ENCODE data around the gene IGSF5.

Gene IGSF5

GRCh38 chr21:39774227-39774626, 29.2 kb downstream of the IGSF5 start:
- no peak for DNase-seq
- TF ChIP-seq POLR2A (IDR thresholded peaks at IDR 0.05; ENCODE audit: low read length) (no peak), GATA1 (IDR thresholded peaks at IDR 0.05; ENCODE audit: low read depth, low read length) (no peak)

GRCh38 chr21:39775816-39776215, 30.8 kb downstream of the IGSF5 start:
- TF ChIP-seq GATA1 (IDR thresholded peaks at IDR 0.05; ENCODE audit: low read depth, low read length) = no peak
- TF ChIP-seq POLR2A (IDR thresholded peaks at IDR 0.05; ENCODE audit: low read length) = no peak
- no peak for DNase-seq

GRCh38 chr21:39776589-39776988, 31.6 kb downstream of the IGSF5 start:
- TF ChIP-seq POLR2A (IDR thresholded peaks at IDR 0.05; ENCODE audit: low read length) (no peak), GATA1 (IDR thresholded peaks at IDR 0.05; ENCODE audit: low read depth, low read length) (no peak)
- DNase-seq = no peak

- no peak for TF ChIP-seq POLR2A (IDR thresholded peaks at IDR 0.05; ENCODE audit: low read length)
- TF ChIP-seq GATA1 (IDR thresholded peaks at IDR 0.05; ENCODE audit: low read depth, low read length) = no peak
- no peak for DNase-seq
Observed at GRCh38 chr21:39781331-39781730, 36.3 kb downstream of the IGSF5 start.

GRCh38 chr21:39788383-39788782, 43.4 kb downstream of the IGSF5 start:
- TF ChIP-seq GATA1 (IDR thresholded peaks at IDR 0.05; ENCODE audit: low read depth, low read length) (no peak), POLR2A (IDR thresholded peaks at IDR 0.05; ENCODE audit: low read length) (no peak)
- peak in 1 of 2 experiments; percentile 1 for DNase-seq

- TF ChIP-seq GATA1 (IDR thresholded peaks at IDR 0.05; ENCODE audit: low read depth, low read length) = no peak
- no peak for TF ChIP-seq POLR2A (IDR thresholded peaks at IDR 0.05; ENCODE audit: low read length)
- no peak for DNase-seq
Observed at GRCh38 chr21:39796466-39796865, 51.5 kb downstream of the IGSF5 start.

- DNase-seq = no peak
- no peak for TF ChIP-seq POLR2A (IDR thresholded peaks at IDR 0.05; ENCODE audit: low read length)
- no peak for TF ChIP-seq GATA1 (IDR thresholded peaks at IDR 0.05; ENCODE audit: low read depth, low read length)
Observed at GRCh38 chr21:39799178-39799577, 54.2 kb downstream of the IGSF5 start.

GRCh38 chr21:39800311-39800710, 55.3 kb downstream of the IGSF5 start:
- TF ChIP-seq GATA1 (IDR thresholded peaks at IDR 0.05; ENCODE audit: low read depth, low read length) (no peak), POLR2A (IDR thresholded peaks at IDR 0.05; ENCODE audit: low read length) (no peak)

GRCh38 chr21:39802217-39802616, 57.2 kb downstream of the IGSF5 start:
- TF ChIP-seq GATA1 (IDR thresholded peaks at IDR 0.05; ENCODE audit: low read depth, low read length) = no peak
- no peak for TF ChIP-seq POLR2A (IDR thresholded peaks at IDR 0.05; ENCODE audit: low read length)
- DNase-seq = no peak

More at GRCh38 chr21:39800311-39800710, 55.3 kb downstream of the IGSF5 start:
- no peak for DNase-seq

GRCh38 chr21:39803393-39803792, 58.4 kb downstream of the IGSF5 start:
- DNase-seq = no peak
- no peak for TF ChIP-seq POLR2A (IDR thresholded peaks at IDR 0.05; ENCODE audit: low read length)
- TF ChIP-seq GATA1 (IDR thresholded peaks at IDR 0.05; ENCODE audit: low read depth, low read length) = no peak

GRCh38 chr21:39804240-39804639, 59.3 kb downstream of the IGSF5 start:
- TF ChIP-seq POLR2A (IDR thresholded peaks at IDR 0.05; ENCODE audit: low read length) (no peak), GATA1 (IDR thresholded peaks at IDR 0.05; ENCODE audit: low read depth, low read length) (no peak)
- no peak for DNase-seq

GRCh38 chr21:39805983-39806382, 61.0 kb downstream of the IGSF5 start:
- TF ChIP-seq POLR2A (IDR thresholded peaks at IDR 0.05; ENCODE audit: low read length) (no peak), GATA1 (IDR thresholded peaks at IDR 0.05; ENCODE audit: low read depth, low read length) (no peak)
- no peak for DNase-seq

- TF ChIP-seq POLR2A (IDR thresholded peaks at IDR 0.05; ENCODE audit: low read length) = no peak
- no peak for TF ChIP-seq GATA1 (IDR thresholded peaks at IDR 0.05; ENCODE audit: low read depth, low read length)
- no peak for DNase-seq
Observed at GRCh38 chr21:39807738-39808137, 62.8 kb downstream of the IGSF5 start.

GRCh38 chr21:39809936-39810335, 65.0 kb downstream of the IGSF5 start:
- TF ChIP-seq POLR2A (IDR thresholded peaks at IDR 0.05; ENCODE audit: low read length) (no peak), GATA1 (IDR thresholded peaks at IDR 0.05; ENCODE audit: low read depth, low read length) (no peak)
- DNase-seq = no peak

GRCh38 chr21:39812983-39813382, 68.0 kb downstream of the IGSF5 start:
- DNase-seq = no peak
- no peak for TF ChIP-seq POLR2A (IDR thresholded peaks at IDR 0.05; ENCODE audit: low read length)
- no peak for TF ChIP-seq GATA1 (IDR thresholded peaks at IDR 0.05; ENCODE audit: low read depth, low read length)

GRCh38 chr21:39818557-39818956, 73.6 kb downstream of the IGSF5 start:
- DNase-seq = no peak
- TF ChIP-seq POLR2A (IDR thresholded peaks at IDR 0.05; ENCODE audit: low read length) (no peak), GATA1 (IDR thresholded peaks at IDR 0.05; ENCODE audit: low read depth, low read length) (no peak)
